ENCODE data around the gene GGT5.

GGT5 gene

DNA sequence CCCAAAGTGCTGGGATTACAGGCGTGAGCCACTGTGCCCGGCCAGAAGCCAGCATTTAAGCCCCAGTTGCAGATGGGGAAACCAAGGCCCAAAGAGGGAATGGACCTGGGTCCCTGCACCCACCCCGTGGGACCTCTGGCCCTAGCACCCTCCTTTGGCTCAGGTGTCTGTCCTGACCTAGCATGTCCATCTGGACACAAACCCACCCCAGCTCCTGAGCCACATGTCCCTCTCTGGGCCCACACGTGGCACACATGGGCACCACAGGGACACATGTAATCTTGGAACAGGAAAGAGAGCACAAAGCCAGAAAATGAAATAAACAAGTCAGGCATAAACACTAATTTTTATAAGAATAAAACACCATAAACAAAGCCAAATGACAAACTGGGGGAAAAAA lies 9.6 kb downstream of the GGT5 start:
- H3K4me3 ChIP-seq (ENCODE audit: low read depth, low read length): no peak overlapping the region
- TF ChIP-seq, protein P1, sequence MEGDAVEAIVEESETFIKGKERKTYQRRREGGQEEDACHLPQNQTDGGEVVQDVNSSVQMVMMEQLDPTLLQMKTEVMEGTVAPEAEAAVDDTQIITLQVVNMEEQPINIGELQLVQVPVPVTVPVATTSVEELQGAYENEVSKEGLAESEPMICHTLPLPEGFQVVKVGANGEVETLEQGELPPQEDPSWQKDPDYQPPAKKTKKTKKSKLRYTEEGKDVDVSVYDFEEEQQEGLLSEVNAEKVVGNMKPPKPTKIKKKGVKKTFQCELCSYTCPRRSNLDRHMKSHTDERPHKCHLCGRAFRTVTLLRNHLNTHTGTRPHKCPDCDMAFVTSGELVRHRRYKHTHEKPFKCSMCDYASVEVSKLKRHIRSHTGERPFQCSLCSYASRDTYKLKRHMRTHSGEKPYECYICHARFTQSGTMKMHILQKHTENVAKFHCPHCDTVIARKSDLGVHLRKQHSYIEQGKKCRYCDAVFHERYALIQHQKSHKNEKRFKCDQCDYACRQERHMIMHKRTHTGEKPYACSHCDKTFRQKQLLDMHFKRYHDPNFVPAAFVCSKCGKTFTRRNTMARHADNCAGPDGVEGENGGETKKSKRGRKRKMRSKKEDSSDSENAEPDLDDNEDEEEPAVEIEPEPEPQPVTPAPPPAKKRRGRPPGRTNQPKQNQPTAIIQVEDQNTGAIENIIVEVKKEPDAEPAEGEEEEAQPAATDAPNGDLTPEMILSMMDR (IDR thresholded peaks at IDR 0.05; ENCODE audit: low read depth, low read length, missing control alignments): no peak
- no peak for DNase-seq (ENCODE audit: low read depth)

DNA sequence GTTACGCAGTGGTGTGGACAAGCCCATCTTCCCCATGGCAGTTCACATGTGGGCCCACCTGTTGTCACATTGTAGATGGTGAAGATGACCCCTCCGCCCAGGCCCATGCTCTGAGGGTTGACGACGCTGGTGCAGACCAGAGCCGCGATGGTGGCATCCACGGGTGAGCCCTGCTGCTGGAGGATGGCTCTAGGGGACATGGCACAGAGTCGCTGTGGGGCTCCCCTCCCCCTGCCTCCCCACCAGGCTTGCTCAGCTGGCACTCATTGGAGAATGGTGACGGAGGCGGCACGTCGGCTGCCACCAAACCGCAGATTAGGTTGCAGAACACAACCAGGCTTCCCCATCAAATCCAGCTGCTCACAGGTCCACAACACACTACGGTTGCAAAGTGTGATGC lies 11.1 kb downstream of the GGT5 start:
- TF ChIP-seq, protein P1 (IDR thresholded peaks at IDR 0.05; ENCODE audit: low read depth, low read length, missing control alignments): no peak
- no peak overlapping the region for H3K4me3 ChIP-seq (ENCODE audit: low read depth, low read length)
- no peak for DNase-seq (ENCODE audit: low read depth)

DNA sequence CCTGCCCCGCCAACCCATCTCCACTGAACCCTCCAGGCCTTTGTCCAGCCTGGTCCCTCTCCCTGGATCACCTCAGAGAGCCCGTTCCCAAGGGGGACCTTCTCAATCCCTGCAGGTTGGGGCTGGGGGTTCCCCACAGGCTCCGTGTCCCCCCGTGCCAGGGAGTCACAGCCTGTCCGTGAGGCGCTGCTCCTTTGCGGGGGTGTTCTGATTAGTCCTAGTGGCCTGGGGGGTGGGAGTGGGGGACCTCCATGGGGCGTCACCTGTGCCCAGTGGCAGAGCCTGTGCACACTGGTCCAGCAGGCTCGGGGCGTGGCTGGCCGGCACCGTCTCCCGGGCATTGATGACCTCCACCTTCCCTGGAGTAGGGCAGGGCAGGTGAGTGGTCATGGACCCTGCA lies 11.6 kb downstream of the GGT5 start:
- no peak overlapping the region for H3K4me3 ChIP-seq (ENCODE audit: low read depth, low read length)
- DNase-seq (ENCODE audit: low read depth): no peak
- TF ChIP-seq, protein P1 (IDR thresholded peaks at IDR 0.05; ENCODE audit: low read depth, low read length, missing control alignments): no peak

DNA sequence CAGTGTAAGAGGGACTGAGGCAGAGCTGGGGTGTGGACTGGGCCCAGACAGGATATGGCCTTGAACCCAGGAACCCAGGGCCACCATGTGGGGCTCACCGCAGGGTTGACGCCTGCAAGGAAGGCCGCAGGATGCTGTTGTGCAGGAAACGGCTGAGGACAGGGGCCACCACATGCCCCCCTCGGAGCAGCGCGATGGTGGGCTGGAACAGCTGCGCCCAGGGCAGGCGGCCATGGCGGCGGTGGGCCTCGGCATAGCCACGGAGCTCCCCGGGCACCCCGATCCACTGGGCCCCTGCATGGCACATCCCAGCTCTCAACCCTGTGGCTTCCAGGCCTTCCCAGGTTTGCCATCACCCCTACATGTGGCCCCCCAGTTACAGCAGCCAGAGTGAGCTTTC lies 12.2 kb downstream of the GGT5 start:
- TF ChIP-seq, protein P1 (IDR thresholded peaks at IDR 0.05; ENCODE audit: low read depth, low read length, missing control alignments): no peak
- no peak overlapping the region for H3K4me3 ChIP-seq (ENCODE audit: low read depth, low read length)
- DNase-seq (ENCODE audit: low read depth): no peak

DNA sequence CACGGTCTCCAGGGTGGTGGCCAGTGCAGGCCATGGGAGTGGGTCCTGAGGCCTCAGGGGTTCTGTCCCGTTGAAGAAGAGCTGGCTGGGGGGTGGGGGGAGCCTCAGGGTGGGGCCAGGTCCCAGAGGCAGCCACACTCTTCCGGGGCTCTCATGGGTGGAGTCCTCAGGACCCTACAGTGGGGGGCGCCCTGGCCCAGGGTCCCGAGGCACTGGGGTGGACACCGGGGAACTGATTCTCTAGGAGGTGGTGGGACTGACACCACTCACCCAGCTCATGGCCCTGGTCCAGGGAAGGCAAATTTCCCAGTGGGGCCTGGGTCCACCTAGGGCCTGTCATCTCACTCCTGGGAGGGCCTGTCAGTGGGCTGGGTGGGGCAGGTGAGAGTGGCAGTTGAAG lies 12.8 kb downstream of the GGT5 start:
- no peak overlapping the region for H3K4me3 ChIP-seq (ENCODE audit: low read depth, low read length)
- DNase-seq (ENCODE audit: low read depth): no peak
- TF ChIP-seq, protein P1 (IDR thresholded peaks at IDR 0.05; ENCODE audit: low read depth, low read length, missing control alignments): no peak

DNA sequence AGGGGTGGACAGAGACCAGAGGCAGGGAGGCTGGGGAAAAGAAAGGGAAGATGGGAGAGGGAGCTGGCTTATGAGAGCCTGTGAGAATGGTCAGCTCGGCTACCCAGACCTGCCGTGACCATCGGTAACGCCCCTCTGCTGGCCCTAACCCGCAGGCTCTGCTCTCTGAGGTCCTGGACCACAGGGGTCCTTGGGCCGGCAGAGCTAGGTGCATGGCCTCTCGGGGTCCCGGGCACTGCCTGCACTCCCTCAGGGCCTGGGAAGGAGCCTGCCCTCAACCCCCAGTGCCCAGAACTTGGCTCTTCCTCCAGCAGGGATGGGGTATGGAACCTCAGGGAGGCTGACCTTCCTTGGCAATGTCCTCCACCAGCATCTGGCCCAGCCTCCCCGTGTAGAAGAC lies 13.2 kb downstream of the GGT5 start:
- DNase-seq (ENCODE audit: low read depth): no peak
- TF ChIP-seq, protein P1 (IDR thresholded peaks at IDR 0.05; ENCODE audit: low read depth, low read length, missing control alignments): no peak
- H3K4me3 ChIP-seq (ENCODE audit: low read depth, low read length): no peak overlapping the region

DNA sequence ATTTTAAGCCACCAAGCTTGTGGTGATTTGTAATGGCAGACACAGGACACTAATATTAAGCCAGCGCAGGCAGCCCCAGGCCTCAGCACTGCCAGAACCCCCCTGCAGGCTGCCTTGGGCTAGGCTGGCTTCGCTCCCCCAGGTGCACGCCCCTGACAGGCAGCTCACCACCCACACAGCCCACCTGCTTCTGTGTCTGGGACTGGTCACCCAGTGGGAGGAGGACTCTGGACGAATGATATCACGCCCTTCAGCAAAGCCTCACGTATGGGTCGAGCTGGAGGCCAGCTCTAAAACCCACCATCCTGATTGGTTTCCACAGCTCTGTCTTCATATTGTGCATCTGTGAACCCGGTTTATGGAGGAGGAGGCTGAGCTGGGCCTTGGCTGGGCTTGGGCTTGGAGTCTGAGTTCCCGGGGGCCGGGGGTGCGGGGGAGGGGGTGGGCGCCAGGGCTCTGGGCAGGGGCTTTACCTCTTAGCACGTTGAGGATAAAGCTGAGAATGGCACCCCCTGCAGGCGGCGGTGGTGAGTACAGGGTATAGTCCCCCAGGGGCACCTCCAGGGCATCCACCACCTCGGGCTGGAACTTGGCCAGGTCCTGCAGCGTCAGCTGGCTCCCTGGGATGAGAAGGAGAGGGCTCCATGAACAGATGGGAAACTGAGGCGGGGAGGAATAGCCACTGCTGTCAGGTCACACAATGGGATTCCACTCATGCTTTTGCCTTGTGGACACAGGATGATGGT lies 13.8 kb downstream of the GGT5 start:
- TF ChIP-seq, protein P1 (IDR thresholded peaks at IDR 0.05; ENCODE audit: low read depth, low read length, missing control alignments): peak; percentile 67
- no peak for DNase-seq (ENCODE audit: low read depth)
- no peak overlapping the region for H3K4me3 ChIP-seq (ENCODE audit: low read depth, low read length)

All from GM12864 (cell line).